ENCODE measurements around the gene EXOSC7. TPM values are rescaled to one million over a fixed set of nuclear protein-coding genes. Genes with fewer than 3 reads are reported as not detected.

EXOSC7 gene
- total RNA-seq, 2 donors from 2014 or later, result 24.9 to 35.6 TPM

DNA sequence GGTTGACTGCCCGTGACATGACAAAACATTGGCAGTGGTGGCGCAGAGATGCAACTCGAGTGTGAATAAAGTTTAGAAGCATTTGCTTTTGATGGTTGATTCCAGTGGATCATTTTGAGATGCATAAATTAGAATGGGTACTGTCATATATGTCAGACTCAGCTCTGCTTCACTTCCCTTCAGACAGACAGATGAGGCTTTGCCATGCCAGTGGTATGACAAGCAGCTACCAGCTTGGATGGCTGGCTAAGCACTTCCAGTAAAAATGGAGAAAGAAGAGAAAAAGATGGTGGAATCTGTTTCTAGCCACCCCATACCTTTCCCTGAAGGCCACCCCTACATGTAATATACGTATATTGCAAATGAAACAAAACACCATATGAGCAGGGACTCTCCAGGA lies 36.5 kb downstream of the EXOSC7 start:
- DNase-seq, result no peak
- TF ChIP-seq, protein P1, sequence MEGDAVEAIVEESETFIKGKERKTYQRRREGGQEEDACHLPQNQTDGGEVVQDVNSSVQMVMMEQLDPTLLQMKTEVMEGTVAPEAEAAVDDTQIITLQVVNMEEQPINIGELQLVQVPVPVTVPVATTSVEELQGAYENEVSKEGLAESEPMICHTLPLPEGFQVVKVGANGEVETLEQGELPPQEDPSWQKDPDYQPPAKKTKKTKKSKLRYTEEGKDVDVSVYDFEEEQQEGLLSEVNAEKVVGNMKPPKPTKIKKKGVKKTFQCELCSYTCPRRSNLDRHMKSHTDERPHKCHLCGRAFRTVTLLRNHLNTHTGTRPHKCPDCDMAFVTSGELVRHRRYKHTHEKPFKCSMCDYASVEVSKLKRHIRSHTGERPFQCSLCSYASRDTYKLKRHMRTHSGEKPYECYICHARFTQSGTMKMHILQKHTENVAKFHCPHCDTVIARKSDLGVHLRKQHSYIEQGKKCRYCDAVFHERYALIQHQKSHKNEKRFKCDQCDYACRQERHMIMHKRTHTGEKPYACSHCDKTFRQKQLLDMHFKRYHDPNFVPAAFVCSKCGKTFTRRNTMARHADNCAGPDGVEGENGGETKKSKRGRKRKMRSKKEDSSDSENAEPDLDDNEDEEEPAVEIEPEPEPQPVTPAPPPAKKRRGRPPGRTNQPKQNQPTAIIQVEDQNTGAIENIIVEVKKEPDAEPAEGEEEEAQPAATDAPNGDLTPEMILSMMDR (IDR thresholded peaks at IDR 0.05), result no peak
- no peaks in the 10 kb centered on the region for H3K9me3 ChIP-seq
- no peaks in the 10 kb centered on the region for H3K27me3 ChIP-seq
- H3K36me3 ChIP-seq, result no peaks in the 10 kb centered on the region
- H3K4me3 ChIP-seq, result no peak overlapping the region
- intact Hi-C loops (cut with DNase I), result no loop called here
- H3K9ac ChIP-seq (ENCODE audit: low read depth in 2 of 2, low read length in 2 of 2), result no peak overlapping the region
- peak overlapping the region; percentile 30 for H3K27ac ChIP-seq
- H3K4me1 ChIP-seq, result no peaks in the 10 kb centered on the region

DNA sequence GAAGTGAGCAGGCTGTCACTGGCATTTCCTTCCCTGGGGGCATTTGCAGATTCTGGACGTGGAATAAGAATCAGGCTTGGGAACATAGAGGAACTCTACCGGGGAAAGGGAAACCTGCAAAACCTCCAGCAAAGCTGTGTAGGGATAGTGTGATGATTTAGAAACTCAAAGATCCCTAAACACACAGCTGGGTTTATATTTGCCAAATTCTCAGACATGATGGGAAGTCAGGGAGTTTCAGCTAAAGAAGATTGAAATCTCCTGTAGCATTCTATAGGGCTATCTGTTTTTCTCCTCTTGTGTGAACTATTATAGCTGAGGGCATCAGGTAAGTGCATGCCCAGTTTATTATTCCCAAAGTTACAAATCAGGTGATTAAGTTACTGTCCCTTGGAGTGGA lies 40.9 kb downstream of the EXOSC7 start:
- no peaks in the 10 kb centered on the region for H3K36me3 ChIP-seq
- H3K4me1 ChIP-seq, result no peaks in the 10 kb centered on the region
- no peak overlapping the region for H3K9ac ChIP-seq (ENCODE audit: low read depth in 2 of 2, low read length in 2 of 2)
- no peak overlapping the region for H3K4me3 ChIP-seq
- no peaks in the 10 kb centered on the region for H3K27me3 ChIP-seq
- TF ChIP-seq, protein P1 (IDR thresholded peaks at IDR 0.05), result no peak
- H3K9me3 ChIP-seq, result no peaks in the 10 kb centered on the region
- intact Hi-C loops (cut with DNase I), result no loop called here
- H3K27ac ChIP-seq, result no peak overlapping the region
- DNase-seq, result no peak

DNA sequence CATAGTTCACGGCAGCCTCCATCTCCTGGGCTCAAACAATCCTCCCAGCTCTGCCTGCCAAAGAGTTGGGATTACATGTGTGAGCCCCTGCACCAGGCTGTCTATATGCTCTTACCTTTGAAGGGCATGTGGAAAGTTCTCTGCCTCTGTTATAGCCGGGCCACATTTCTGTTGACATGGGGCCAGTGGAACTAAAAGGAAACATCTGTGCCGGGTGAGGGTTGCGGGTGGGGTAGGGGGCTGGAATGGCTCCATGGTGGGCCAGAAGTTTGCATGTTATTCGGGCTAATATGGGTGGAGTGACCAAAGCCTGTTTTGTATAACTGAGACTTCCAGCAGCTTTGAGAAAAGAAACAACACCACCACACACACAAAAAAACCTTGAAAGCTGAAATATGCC lies 41.8 kb downstream of the EXOSC7 start:
- intact Hi-C loops (cut with DNase I), result no loop called here
- no peak for DNase-seq
- Histone ChIP-seq H3K27me3 (no peaks in the 10 kb centered on the region), H3K36me3 (no peaks in the 10 kb centered on the region), H3K4me3 (no peak overlapping the region), H3K27ac (no peak overlapping the region), H3K9ac (ENCODE audit: low read depth in 2 of 2, low read length in 2 of 2) (no peak overlapping the region), H3K9me3 (no peaks in the 10 kb centered on the region), H3K4me1 (no peaks in the 10 kb centered on the region)
- TF ChIP-seq, protein P1 (IDR thresholded peaks at IDR 0.05), result no peak

DNA sequence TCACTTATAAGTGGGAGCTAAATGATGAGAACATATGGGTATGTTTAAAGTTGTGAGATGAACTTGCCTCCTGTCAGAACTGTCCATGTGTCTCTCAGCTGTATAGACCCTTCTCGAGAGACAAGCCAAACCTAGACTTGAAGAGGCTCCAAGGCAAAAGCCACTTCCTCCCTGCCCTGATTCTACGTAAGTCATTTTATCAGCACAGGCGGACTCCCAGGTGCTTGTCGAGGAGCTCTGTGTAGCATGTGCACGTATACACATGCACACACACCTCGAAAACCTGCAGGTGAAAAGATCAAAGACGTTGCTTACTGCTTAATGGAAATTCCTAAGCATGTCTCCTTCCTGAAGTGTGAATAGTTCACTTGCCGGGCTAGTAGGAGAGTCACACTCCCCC lies 44.5 kb downstream of the EXOSC7 start:
- Histone ChIP-seq H3K36me3 (no peaks in the 10 kb centered on the region), H3K9me3 (no peaks in the 10 kb centered on the region), H3K27me3 (no peaks in the 10 kb centered on the region), H3K4me3 (no peak overlapping the region), H3K9ac (ENCODE audit: low read depth in 2 of 2, low read length in 2 of 2) (no peak overlapping the region), H3K27ac (no peak overlapping the region), H3K4me1 (no peaks in the 10 kb centered on the region)
- TF ChIP-seq, protein P1 (IDR thresholded peaks at IDR 0.05), result no peak
- DNase-seq, result no peak
- intact Hi-C loops (cut with DNase I), result no loop called here

DNA sequence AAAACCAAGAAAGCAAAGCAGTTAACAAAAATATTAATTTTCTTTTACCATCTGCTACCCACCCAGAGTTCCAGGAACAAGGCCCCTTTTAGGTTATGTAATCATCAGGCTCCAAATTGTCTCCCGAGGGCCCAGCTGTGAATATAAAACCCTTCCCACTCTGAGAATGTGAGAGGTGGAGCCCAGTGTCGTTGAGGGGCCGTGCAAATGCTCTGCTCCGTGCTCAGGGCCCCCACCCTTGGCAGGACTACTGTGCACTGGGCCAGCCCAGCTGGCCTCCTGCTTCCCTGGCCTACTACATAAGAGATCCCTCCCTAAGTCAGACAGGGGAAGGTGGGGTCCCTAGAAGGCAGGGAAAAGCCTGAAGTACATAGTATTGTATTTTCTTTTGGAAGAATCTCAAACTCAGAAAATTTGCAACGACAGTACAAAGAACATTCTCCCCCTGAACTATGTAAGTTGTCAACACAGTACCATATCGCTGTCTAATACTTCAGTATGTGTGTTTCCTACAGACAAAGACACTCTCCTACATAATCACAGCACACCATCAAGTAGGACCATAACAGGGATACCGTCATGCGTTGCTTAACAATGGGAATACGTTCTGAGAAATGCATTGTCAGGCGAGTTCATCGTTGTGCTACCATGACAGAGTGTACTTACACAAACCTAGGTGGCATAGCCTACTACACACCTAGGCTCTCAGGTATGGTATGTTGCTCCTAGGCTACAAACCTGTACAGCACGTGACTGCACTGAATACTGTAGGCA lies 45.7 kb downstream of the EXOSC7 start:
- TF ChIP-seq, protein P1 (IDR thresholded peaks at IDR 0.05), result no peak
- DNase-seq, result no peak
- H3K36me3 ChIP-seq, result no peaks in the 10 kb centered on the region
- H3K9ac ChIP-seq (ENCODE audit: low read depth in 2 of 2, low read length in 2 of 2), result no peak overlapping the region
- intact Hi-C loops (cut with DNase I), result no loop called here
- no peaks in the 10 kb centered on the region for H3K9me3 ChIP-seq
- H3K27me3 ChIP-seq, result no peaks in the 10 kb centered on the region
- peaks cover 4% of the 10 kb centered on the region for H3K4me1 ChIP-seq
- no peak overlapping the region for H3K27ac ChIP-seq
- no peak overlapping the region for H3K4me3 ChIP-seq

Measured in colonic mucosa (tissue), 4 donors.